ENCODE data around the gene SACM1L.

SACM1L gene

GRCh38 chr3:45776611-45777010 is 87.4 kb downstream of the SACM1L start:
- no peaks in the 10 kb centered on the region for H3K9me3 ChIP-seq (ENCODE audit: control insufficient read depth, low read length)
- 90 to 92% methylated on average over 8 of the region's 8 CpGs for whole genome bisulfite sequencing, 2 experiments
- no peak overlapping the region for H3K27ac ChIP-seq (ENCODE audit: insufficient read depth, low read depth, low read length, poor library complexity, severe bottlenecking)
- H3K27me3 ChIP-seq (ENCODE audit: control insufficient read depth, insufficient read depth, low read length, poor library complexity, severe bottlenecking), result no peaks in the 10 kb centered on the region
- no peak overlapping the region for H3K4me3 ChIP-seq (ENCODE audit: insufficient read depth, low read depth, low read length)
- H3K36me3 ChIP-seq (ENCODE audit: control insufficient read depth, insufficient read depth, low read length), result no peaks in the 10 kb centered on the region
- H3K4me1 ChIP-seq (ENCODE audit: control insufficient read depth, insufficient read depth, low read length), result no peaks in the 10 kb centered on the region

- Histone ChIP-seq H3K4me1 (ENCODE audit: control insufficient read depth, insufficient read depth, low read length) (no peaks in the 10 kb centered on the region), H3K36me3 (ENCODE audit: control insufficient read depth, insufficient read depth, low read length) (no peaks in the 10 kb centered on the region), H3K27me3 (ENCODE audit: control insufficient read depth, insufficient read depth, low read length, poor library complexity, severe bottlenecking) (no peaks in the 10 kb centered on the region), H3K4me3 (ENCODE audit: insufficient read depth, low read depth, low read length) (no peak overlapping the region), H3K27ac (ENCODE audit: insufficient read depth, low read depth, low read length, poor library complexity, severe bottlenecking) (no peak overlapping the region), H3K9me3 (ENCODE audit: control insufficient read depth, low read length) (no peaks in the 10 kb centered on the region)
- WGBS, 2 experiments, result 93 to 94% methylated on average over 8 of the region's 8 CpGs
Measured at GRCh38 chr3:45777111-45777745, 88.0 kb downstream of the SACM1L start.

- Histone ChIP-seq H3K27me3 (ENCODE audit: control insufficient read depth, insufficient read depth, low read length, poor library complexity, severe bottlenecking) (no peaks in the 10 kb centered on the region), H3K36me3 (ENCODE audit: control insufficient read depth, insufficient read depth, low read length) (no peaks in the 10 kb centered on the region), H3K9me3 (ENCODE audit: control insufficient read depth, low read length) (no peaks in the 10 kb centered on the region), H3K27ac (ENCODE audit: insufficient read depth, low read depth, low read length, poor library complexity, severe bottlenecking) (no peak overlapping the region), H3K4me1 (ENCODE audit: control insufficient read depth, insufficient read depth, low read length) (no peaks in the 10 kb centered on the region), H3K4me3 (ENCODE audit: insufficient read depth, low read depth, low read length) (no peak overlapping the region)
- WGBS, 2 experiments, result 93 to 96% methylated on average over 11 of the region's 11 CpGs
Measured at GRCh38 chr3:45777746-45778386, 88.7 kb downstream of the SACM1L start.

DNA sequence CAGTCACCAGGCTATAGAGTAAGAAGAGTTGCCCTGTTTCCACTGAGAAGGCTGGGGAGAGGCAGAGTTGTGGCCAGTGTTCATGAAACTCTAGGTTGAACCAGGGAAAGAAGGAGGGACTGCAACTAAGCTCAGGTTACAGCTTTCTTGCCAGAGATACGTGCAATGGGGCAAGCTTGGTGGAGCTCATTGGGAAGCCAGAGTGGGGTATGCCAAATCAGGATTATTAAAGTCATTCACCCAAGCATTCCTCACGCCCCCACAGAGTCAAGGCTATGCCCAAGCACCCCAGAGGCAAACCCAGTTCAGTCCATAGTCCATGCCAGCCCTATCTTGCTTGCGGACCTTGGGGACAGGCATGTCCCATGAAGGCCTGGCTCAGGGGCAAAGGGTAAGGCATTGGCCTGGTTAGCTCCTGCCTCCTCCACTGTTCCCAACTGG is 89.6 kb downstream of the SACM1L start:
- Histone ChIP-seq H3K4me1 (ENCODE audit: control insufficient read depth, insufficient read depth, low read length) (no peaks in the 10 kb centered on the region), H3K27ac (ENCODE audit: insufficient read depth, low read depth, low read length, poor library complexity, severe bottlenecking) (no peak overlapping the region), H3K36me3 (ENCODE audit: control insufficient read depth, insufficient read depth, low read length) (no peaks in the 10 kb centered on the region), H3K27me3 (ENCODE audit: control insufficient read depth, insufficient read depth, low read length, poor library complexity, severe bottlenecking) (no peaks in the 10 kb centered on the region), H3K9me3 (ENCODE audit: control insufficient read depth, low read length) (no peaks in the 10 kb centered on the region), H3K4me3 (ENCODE audit: insufficient read depth, low read depth, low read length) (no peak overlapping the region)
- WGBS, 2 experiments, result 78 to 83% methylated on average over 3 of the region's 3 CpGs

DNA sequence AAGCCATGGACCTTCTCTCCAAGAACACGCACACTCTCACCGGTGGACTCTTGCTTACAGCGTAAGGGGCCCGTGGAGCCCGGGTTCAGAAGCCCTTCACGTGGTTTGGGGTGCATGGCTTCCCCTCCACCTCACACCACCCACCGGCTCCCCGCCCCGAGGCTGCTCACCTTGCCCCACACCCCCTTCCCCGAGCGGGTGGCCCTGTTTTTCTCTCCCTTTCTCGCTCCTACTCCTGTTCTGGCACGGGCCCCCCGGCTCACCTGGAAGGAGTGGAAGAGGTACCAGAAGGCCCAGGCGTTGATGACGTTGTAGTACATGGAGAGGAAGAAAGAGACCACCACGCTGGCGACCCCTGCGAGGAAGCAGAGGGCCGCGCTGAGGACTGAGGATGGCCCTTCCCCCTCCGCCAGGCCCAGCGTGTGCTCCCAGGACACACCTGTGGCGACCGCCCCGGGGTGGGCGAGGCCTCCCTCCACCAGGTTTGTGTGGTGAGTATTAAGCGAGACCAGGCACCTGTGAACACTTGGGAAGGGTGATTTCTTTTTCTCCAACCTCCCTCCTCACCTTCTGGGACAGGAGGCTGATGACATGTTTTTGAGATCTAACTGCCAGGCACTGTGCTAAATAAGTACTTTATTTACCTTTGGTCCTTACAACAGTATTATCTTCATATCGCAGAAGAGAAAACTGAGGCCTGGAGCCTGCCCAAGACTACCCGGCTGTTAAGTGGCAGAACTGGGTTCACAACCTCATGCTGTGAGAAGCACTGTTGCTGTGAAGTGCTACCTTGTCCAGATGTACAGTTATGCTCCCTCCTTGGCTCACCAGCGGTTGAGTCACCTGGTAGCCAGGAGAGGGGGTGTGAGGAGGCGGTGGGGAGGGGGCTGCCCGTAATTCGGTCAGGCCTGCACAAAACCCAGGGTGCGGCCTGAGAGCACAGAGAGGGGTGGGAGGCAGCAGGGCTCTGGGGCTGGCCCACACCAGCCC is 90.8 kb downstream of the SACM1L start:
- Histone ChIP-seq H3K4me1 (ENCODE audit: control insufficient read depth, insufficient read depth, low read length) (no peaks in the 10 kb centered on the region), H3K4me3 (ENCODE audit: insufficient read depth, low read depth, low read length) (no peak overlapping the region), H3K27ac (ENCODE audit: insufficient read depth, low read depth, low read length, poor library complexity, severe bottlenecking) (no peak overlapping the region), H3K9me3 (ENCODE audit: control insufficient read depth, low read length) (no peaks in the 10 kb centered on the region), H3K27me3 (ENCODE audit: control insufficient read depth, insufficient read depth, low read length, poor library complexity, severe bottlenecking) (no peaks in the 10 kb centered on the region), H3K36me3 (ENCODE audit: control insufficient read depth, insufficient read depth, low read length) (no peaks in the 10 kb centered on the region)
- WGBS, 2 experiments, result 92 to 93% methylated on average over 35 of the region's 35 CpGs

- H3K36me3 ChIP-seq (ENCODE audit: control insufficient read depth, insufficient read depth, low read length), result no peaks in the 10 kb centered on the region
- no peaks in the 10 kb centered on the region for H3K9me3 ChIP-seq (ENCODE audit: control insufficient read depth, low read length)
- no peak overlapping the region for H3K4me3 ChIP-seq (ENCODE audit: insufficient read depth, low read depth, low read length)
- no peaks in the 10 kb centered on the region for H3K27me3 ChIP-seq (ENCODE audit: control insufficient read depth, insufficient read depth, low read length, poor library complexity, severe bottlenecking)
- H3K27ac ChIP-seq (ENCODE audit: insufficient read depth, low read depth, low read length, poor library complexity, severe bottlenecking), result no peak overlapping the region
- no peaks in the 10 kb centered on the region for H3K4me1 ChIP-seq (ENCODE audit: control insufficient read depth, insufficient read depth, low read length)
- WGBS, 2 experiments, result 93 to 94% methylated on average over 5 of the region's 5 CpGs
Measured at GRCh38 chr3:45781271-45781670, 92.1 kb downstream of the SACM1L start.

- no peak overlapping the region for H3K27ac ChIP-seq (ENCODE audit: insufficient read depth, low read depth, low read length, poor library complexity, severe bottlenecking)
- H3K4me3 ChIP-seq (ENCODE audit: insufficient read depth, low read depth, low read length), result no peak overlapping the region
- no peaks in the 10 kb centered on the region for H3K9me3 ChIP-seq (ENCODE audit: control insufficient read depth, low read length)
- H3K27me3 ChIP-seq (ENCODE audit: control insufficient read depth, insufficient read depth, low read length, poor library complexity, severe bottlenecking), result no peaks in the 10 kb centered on the region
- WGBS, 2 experiments, result 92 to 93% methylated on average over 12 of the region's 12 CpGs
- no peaks in the 10 kb centered on the region for H3K36me3 ChIP-seq (ENCODE audit: control insufficient read depth, insufficient read depth, low read length)
- no peaks in the 10 kb centered on the region for H3K4me1 ChIP-seq (ENCODE audit: control insufficient read depth, insufficient read depth, low read length)
Measured at GRCh38 chr3:45781841-45782240, 92.6 kb downstream of the SACM1L start.

GRCh38 chr3:45782381-45782780 is 93.2 kb downstream of the SACM1L start:
- 87% methylated on average over 3 of the region's 3 CpGs for WGBS, 2 experiments
- no peaks in the 10 kb centered on the region for H3K27me3 ChIP-seq (ENCODE audit: control insufficient read depth, insufficient read depth, low read length, poor library complexity, severe bottlenecking)

GRCh38 chr3:45783667-45784066 is 94.5 kb downstream of the SACM1L start:
- Histone ChIP-seq H3K9me3 (ENCODE audit: control insufficient read depth, low read length) (no peaks in the 10 kb centered on the region), H3K36me3 (ENCODE audit: control insufficient read depth, insufficient read depth, low read length) (no peaks in the 10 kb centered on the region), H3K4me1 (ENCODE audit: control insufficient read depth, insufficient read depth, low read length) (no peaks in the 10 kb centered on the region), H3K4me3 (ENCODE audit: insufficient read depth, low read depth, low read length) (no peak overlapping the region), H3K27me3 (ENCODE audit: control insufficient read depth, insufficient read depth, low read length, poor library complexity, severe bottlenecking) (no peaks in the 10 kb centered on the region), H3K27ac (ENCODE audit: insufficient read depth, low read depth, low read length, poor library complexity, severe bottlenecking) (no peak overlapping the region)
- WGBS, 2 experiments, result 93 to 95% methylated on average over 3 of the region's 3 CpGs

More at GRCh38 chr3:45782381-45782780, 93.2 kb downstream of the SACM1L start:
- Histone ChIP-seq H3K9me3 (ENCODE audit: control insufficient read depth, low read length) (no peaks in the 10 kb centered on the region), H3K27ac (ENCODE audit: insufficient read depth, low read depth, low read length, poor library complexity, severe bottlenecking) (no peak overlapping the region), H3K4me1 (ENCODE audit: control insufficient read depth, insufficient read depth, low read length) (no peaks in the 10 kb centered on the region), H3K4me3 (ENCODE audit: insufficient read depth, low read depth, low read length) (no peak overlapping the region), H3K36me3 (ENCODE audit: control insufficient read depth, insufficient read depth, low read length) (no peaks in the 10 kb centered on the region)

DNA sequence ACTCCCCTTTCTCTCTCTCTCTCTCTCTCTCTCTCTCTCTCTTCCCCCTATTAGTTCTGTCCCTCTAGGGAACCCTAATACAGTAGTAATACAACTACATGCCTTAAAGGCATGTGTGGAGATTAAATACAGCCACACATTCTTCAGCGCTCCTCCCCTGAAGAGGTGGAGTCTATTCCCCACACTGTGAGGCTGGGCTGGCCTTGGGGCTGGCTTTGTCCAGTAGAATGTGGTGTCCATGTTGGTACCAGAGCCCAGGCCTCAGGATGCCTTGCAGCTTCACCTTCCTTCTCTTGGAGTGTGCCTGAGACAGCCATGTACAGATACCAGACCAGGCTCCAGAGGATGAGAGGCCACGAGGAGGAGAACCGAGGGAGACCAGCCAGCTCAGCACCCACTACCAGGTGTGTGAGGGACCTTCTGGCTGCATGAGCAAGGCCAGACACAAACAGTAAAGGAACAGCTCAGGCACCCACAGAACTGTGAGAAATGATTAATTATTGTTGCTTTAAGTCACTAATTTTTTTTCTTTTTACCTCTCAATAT is 96.5 kb downstream of the SACM1L start:
- no peak overlapping the region for H3K27ac ChIP-seq (ENCODE audit: insufficient read depth, low read depth, low read length, poor library complexity, severe bottlenecking)
- no peaks in the 10 kb centered on the region for H3K27me3 ChIP-seq (ENCODE audit: control insufficient read depth, insufficient read depth, low read length, poor library complexity, severe bottlenecking)
- WGBS, 2 experiments, result 88 to 93% methylated on average over 3 of the region's 3 CpGs
- no peaks in the 10 kb centered on the region for H3K4me1 ChIP-seq (ENCODE audit: control insufficient read depth, insufficient read depth, low read length)
- peaks cover 2% of the 10 kb centered on the region for H3K9me3 ChIP-seq (ENCODE audit: control insufficient read depth, low read length)
- no peaks in the 10 kb centered on the region for H3K36me3 ChIP-seq (ENCODE audit: control insufficient read depth, insufficient read depth, low read length)
- no peak overlapping the region for H3K4me3 ChIP-seq (ENCODE audit: insufficient read depth, low read depth, low read length)
